Ovary (tissue), 3 donors: Measurements from ENCODE around the gene GOSR2.

Source experiments
- EP300 ChIP-seq: sonication (generic); formaldehyde crosslinking; IDR thresholded peaks from one replicate; pipeline ENCODE4 v1.6.1; 2017; ENCODE audit warnings: antibody characterized with exemption
- POLR2A ChIP-seq: fragments of 450-650 bp; IDR thresholded peaks from one replicate; pipeline ENCODE4 v1.6.1; 2017; ENCODE audit warnings: antibody characterized with exemption, mild to moderate bottlenecking, moderate library complexity
- TF ChIP-seq, protein P1 (sequence below), 3 donors: fragments of 450-650 bp in 2 of 3; fragments of 200-600 bp in 1 of 3; IDR thresholded peaks; one replicate each; pipeline versions ENCODE4 v1.5.1 to v1.8.0; 2016 to 2022; ENCODE audit warnings: antibody characterized with exemption in 3 of 3, mild to moderate bottlenecking in 1 of 3
- donor health status: DM: no; HTN: no; CAD: no.

DNA sequence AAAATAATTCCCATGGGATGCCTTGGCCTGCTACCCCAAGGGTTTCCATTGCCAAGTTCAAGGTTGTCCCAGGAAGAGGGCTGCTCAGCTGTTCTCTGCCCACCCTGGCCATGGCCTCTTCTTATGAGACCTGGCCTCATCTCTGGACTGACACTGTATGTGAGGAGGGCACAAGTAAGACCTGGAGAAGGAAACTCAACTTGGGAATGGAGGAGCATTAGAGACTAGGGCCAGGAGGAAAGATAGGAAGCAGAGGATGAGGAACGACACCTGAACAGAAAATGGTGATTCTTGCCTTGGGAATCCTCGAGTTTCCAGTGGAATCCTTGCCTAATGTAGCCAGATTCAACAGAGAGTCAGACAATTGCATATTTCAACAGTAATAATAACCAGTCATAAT lies 24.6 kb upstream of the GOSR2 start:
- TF ChIP-seq, protein P1, sequence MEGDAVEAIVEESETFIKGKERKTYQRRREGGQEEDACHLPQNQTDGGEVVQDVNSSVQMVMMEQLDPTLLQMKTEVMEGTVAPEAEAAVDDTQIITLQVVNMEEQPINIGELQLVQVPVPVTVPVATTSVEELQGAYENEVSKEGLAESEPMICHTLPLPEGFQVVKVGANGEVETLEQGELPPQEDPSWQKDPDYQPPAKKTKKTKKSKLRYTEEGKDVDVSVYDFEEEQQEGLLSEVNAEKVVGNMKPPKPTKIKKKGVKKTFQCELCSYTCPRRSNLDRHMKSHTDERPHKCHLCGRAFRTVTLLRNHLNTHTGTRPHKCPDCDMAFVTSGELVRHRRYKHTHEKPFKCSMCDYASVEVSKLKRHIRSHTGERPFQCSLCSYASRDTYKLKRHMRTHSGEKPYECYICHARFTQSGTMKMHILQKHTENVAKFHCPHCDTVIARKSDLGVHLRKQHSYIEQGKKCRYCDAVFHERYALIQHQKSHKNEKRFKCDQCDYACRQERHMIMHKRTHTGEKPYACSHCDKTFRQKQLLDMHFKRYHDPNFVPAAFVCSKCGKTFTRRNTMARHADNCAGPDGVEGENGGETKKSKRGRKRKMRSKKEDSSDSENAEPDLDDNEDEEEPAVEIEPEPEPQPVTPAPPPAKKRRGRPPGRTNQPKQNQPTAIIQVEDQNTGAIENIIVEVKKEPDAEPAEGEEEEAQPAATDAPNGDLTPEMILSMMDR (IDR thresholded peaks at IDR 0.05), result no peak
- no peak for TF ChIP-seq EP300
- TF ChIP-seq POLR2A, result no peak
